HepG2 (cell line): ENCODE data around the gene IPO8. TPM values are rescaled to one million over a fixed set of nuclear protein-coding genes. Genes with fewer than 3 reads are reported as not detected.

Experiments used
- ATAC-seq: fragments of 200-7000 bp; cut with Tn5 transposase; 3 replicates; pipeline ENCODE4 v1.9.1; 2020; ENCODE audit warnings: mild to moderate bottlenecking, moderate library complexity
- BruUV-seq: library from RNA; stranded (reverse); fragments of 400-500 nt; replicated peaks from 2 replicates; lab custom pipeline; 2021; lab: Mats Ljungman, UMichigan
- CTCF ChIA-PET: fragments of 300-600 bp; formaldehyde crosslinking; extraction: SDS; loops from one replicate; lab custom pipeline; 2021; ENCODE audit warnings: low total read pairs, inconsistent platforms, low intra/inter-chr PET ratio; lab: Yijun Ruan, JAX
- POLR2A ChIA-PET: fragments of 350-600 bp; sonication (Branson Sonifier 250); formaldehyde crosslinking; loops from one replicate; lab custom pipeline; 2020; ENCODE audit warnings: antibody characterized with exemption, inconsistent platforms; lab: Yijun Ruan, JAX
- DNase-seq: peaks from one replicate; pipeline ENCODE4 v3.0.0-alpha.2; 2015; ENCODE audit warnings: low spot score
- FAIRE-seq: peaks from 3 replicates; lab custom pipeline; 2011; peaks lifted over from hg19 to GRCh38; lab: Jason Lieb, UNC
- H2AFZ ChIP-seq: one replicate; pipeline ENCODE4 v1.6.1; 2011; ENCODE audit warnings: low read length, inconsistent platforms
- H3K27ac ChIP-seq: fragments of 300-600 bp; 3 replicates; pipeline ENCODE4 v1.8.0; 2011; ENCODE audit warnings: mixed run types, mild to moderate bottlenecking, mixed read lengths, low read length, inconsistent platforms; ENCODE audit not compliant: insufficient read depth; ENCODE audit errors: extremely low read length
- H3K27me3 ChIP-seq, 2 experiments: fragments of 200-600 bp in 1 of 2; 2 replicates in 1 of 2; 3 replicates in 1 of 2; pipeline versions ENCODE4 v1.6.0 to v1.8.0; 2011; ENCODE audit warnings: low read length in 2 of 2, mild to moderate bottlenecking in 2 of 2, moderate library complexity in 2 of 2, inconsistent platforms in 1 of 2; ENCODE audit not compliant: insufficient read depth in 2 of 2, control insufficient read depth in 1 of 2
- H3K36me3 ChIP-seq, 2 experiments: fragments of 200-600 bp in 1 of 2; replicated peaks in 1 of 2; 2 replicates in 1 of 2; 3 replicates in 1 of 2; pipeline versions ENCODE4 v1.5.1 to v1.8.0; 2011; ENCODE audit warnings: low read length in 2 of 2, inconsistent platforms in 1 of 2; ENCODE audit not compliant: insufficient read depth in 2 of 2, control insufficient read depth in 1 of 2
- H3K4me1 ChIP-seq: 2 replicates; pipeline ENCODE4 v1.5.1; 2012; ENCODE audit warnings: low read length, inconsistent platforms; ENCODE audit not compliant: insufficient read depth
- H3K4me2 ChIP-seq: 2 replicates; pipeline ENCODE4 v1.6.0; 2011; ENCODE audit warnings: low read depth, low read length, inconsistent platforms
- H3K4me3 ChIP-seq, 3 experiments: fragments of 200-600 bp in 1 of 3; sonication (generic), shearing (Covaris generic) in 1 of 3; replicated peaks in 1 of 3; 2 replicates each; pipeline ENCODE4 v1.5.1; 2011 to 2016; ENCODE audit warnings: low read length in 3 of 3, inconsistent platforms in 2 of 3, low read depth in 2 of 3, mild to moderate bottlenecking in 2 of 3, control low read depth in 1 of 3, mixed read lengths in 1 of 3; ENCODE audit not compliant: insufficient read depth in 1 of 3
- H3K79me2 ChIP-seq: one replicate; pipeline ENCODE4 v1.6.1; 2011; ENCODE audit warnings: low read length, inconsistent platforms; ENCODE audit not compliant: insufficient read depth
- H3K9ac ChIP-seq: 2 replicates; pipeline ENCODE4 v1.6.0; 2011; ENCODE audit warnings: mild to moderate bottlenecking, low read depth, low read length, inconsistent platforms; ENCODE audit not compliant: insufficient read depth
- H3K9me3 ChIP-seq: 2 replicates; pipeline ENCODE4 v1.5.1; 2012; ENCODE audit warnings: mild to moderate bottlenecking, low read length
- H4K20me1 ChIP-seq: 2 replicates; pipeline ENCODE4 v1.6.0; 2011; ENCODE audit warnings: inconsistent platforms, mild to moderate bottlenecking, low read length, moderate library complexity; ENCODE audit not compliant: insufficient read depth
- ARNT2 ChIP-seq: sonication (generic); formaldehyde crosslinking; IDR thresholded peaks from 2 replicates; pipeline ENCODE4 v1.8.0; 2022; ENCODE audit warnings: mild to moderate bottlenecking, low read depth, missing genetic modification reagents, moderate library complexity
- FOXP1 ChIP-seq, 2 experiments: fragments of 450-650 bp in 1 of 2; IDR thresholded peaks; 2 replicates each; pipeline ENCODE4 v1.6.1; 2017 to 2018; ENCODE audit warnings: antibody characterized with exemption in 1 of 2
- HHEX ChIP-seq: IDR thresholded peaks from 2 replicates; pipeline ENCODE4 v1.6.1; 2016; ENCODE audit warnings: control low read depth
- HNF4A ChIP-seq: sonication (generic); formaldehyde crosslinking; IDR thresholded peaks from 2 replicates; pipeline ENCODE4 v1.4.0; 2020; ENCODE audit warnings: missing genetic modification reagents
- POGZ ChIP-seq: sonication (generic); formaldehyde crosslinking; IDR thresholded peaks from 2 replicates; pipeline ENCODE4 v1.4.0; 2020; ENCODE audit warnings: mild to moderate bottlenecking, missing genetic modification reagents
- REPIN1 ChIP-seq: sonication (generic); formaldehyde crosslinking; IDR thresholded peaks from 2 replicates; pipeline ENCODE4 v1.8.0; 2022; ENCODE audit warnings: missing genetic modification reagents, low read depth, mild to moderate bottlenecking, borderline replicate concordance
- SALL1 ChIP-seq: sonication (generic); formaldehyde crosslinking; IDR thresholded peaks from 2 replicates; pipeline ENCODE4 v1.8.0; 2022; ENCODE audit warnings: mild to moderate bottlenecking, missing genetic modification reagents
- SAP130 ChIP-seq: IDR thresholded peaks from 2 replicates; pipeline ENCODE4 v1.6.1; 2016; ENCODE audit warnings: low read depth
- SOX13 ChIP-seq, 3 experiments: fragments of 450-650 bp in 1 of 3; sonication (generic) in 1 of 3; formaldehyde crosslinking in 1 of 3; IDR thresholded peaks in 2 of 3; conservative IDR thresholded peaks in 1 of 3; 2 replicates each; pipeline versions ENCODE4 v1.5.0 to v1.6.1; 2016 to 2020; ENCODE audit warnings: antibody characterized with exemption in 1 of 3, mild to moderate bottlenecking in 1 of 3, missing compliant biosample characterization in 1 of 3, missing genetic modification reagents in 1 of 3, moderate library complexity in 1 of 3
- SOX5 ChIP-seq: IDR thresholded peaks from 2 replicates; pipeline ENCODE4 v1.6.1; 2016; ENCODE audit warnings: borderline replicate concordance
- SOX6 ChIP-seq, 2 experiments: fragments of 450-650 bp in 1 of 2; sonication (generic) in 1 of 2; formaldehyde crosslinking in 1 of 2; IDR thresholded peaks; 2 replicates each; pipeline versions ENCODE4 v1.4.0 to v1.6.1; 2017 to 2020; ENCODE audit warnings: antibody characterized with exemption in 1 of 2, mild to moderate bottlenecking in 1 of 2, missing genetic modification reagents in 1 of 2
- TBL1XR1 ChIP-seq: fragments of 150-350 bp; IDR thresholded peaks from 2 replicates; pipeline ENCODE4 v1.6.1; 2014; ENCODE audit warnings: borderline replicate concordance, low read length; ENCODE audit not compliant: partially characterized antibody
- ZBTB42 ChIP-seq: sonication (generic); formaldehyde crosslinking; IDR thresholded peaks from 2 replicates; pipeline ENCODE4 v1.5.0; 2020; ENCODE audit warnings: mild to moderate bottlenecking, missing genetic modification reagents
- ZFP36L2 ChIP-seq: sonication (generic); formaldehyde crosslinking; IDR thresholded peaks from 2 replicates; pipeline ENCODE4 v1.4.0; 2020; ENCODE audit warnings: missing genetic modification reagents
- ZNF34 ChIP-seq: sonication (generic); formaldehyde crosslinking; IDR thresholded peaks from 2 replicates; pipeline ENCODE4 v1.4.0; 2020; ENCODE audit warnings: mild to moderate bottlenecking, missing genetic modification reagents, borderline replicate concordance
- ZNF563 ChIP-seq: sonication (generic); formaldehyde crosslinking; IDR thresholded peaks from 2 replicates; pipeline ENCODE4 v1.8.0; 2022; ENCODE audit warnings: mild to moderate bottlenecking, moderate library complexity, missing genetic modification reagents
- ZNF605 ChIP-seq: sonication (generic); formaldehyde crosslinking; IDR thresholded peaks from 2 replicates; pipeline ENCODE4 v1.8.0; 2022; ENCODE audit warnings: mild to moderate bottlenecking, missing genetic modification reagents
- ZNF674 ChIP-seq: sonication (generic); formaldehyde crosslinking; IDR thresholded peaks from 2 replicates; pipeline ENCODE4 v1.5.0; 2020; ENCODE audit warnings: low read depth, mild to moderate bottlenecking, missing genetic modification reagents
- ZNF788 ChIP-seq: sonication (generic); formaldehyde crosslinking; IDR thresholded peaks from 2 replicates; pipeline ENCODE4 v1.5.0; 2020; ENCODE audit warnings: mild to moderate bottlenecking, missing genetic modification reagents, borderline replicate concordance
- ZNF891 ChIP-seq: sonication (generic); formaldehyde crosslinking; IDR thresholded peaks from 2 replicates; pipeline ENCODE4 v1.5.0; 2020; ENCODE audit warnings: mild to moderate bottlenecking, missing genetic modification reagents
- WGBS: methylation state at CpG from one replicate; pipeline ENCODE4 v1.1.6; 2017; ENCODE audit warnings: low lambda C conversion rate; 5-methylcytosine and 5-hydroxymethylcytosine counted together
- in situ Hi-C: cut with HindIII; loops from 2 replicates; pipeline ENCODE4 v1.10.0; 2017; ENCODE audit warnings: low pct_unique_long_range_greater_than_20kb; ENCODE audit not compliant: extremely low pct_ligation_motif_present
- intact Hi-C: fragments of 100-400 bp; cut with micrococcal nuclease; formaldehyde crosslinking; loops from one replicate; pipeline ENCODE4 v1.10.0; 2022; ENCODE audit not compliant: unreplicated experiment
- polyA plus RNA-seq, 8 experiments: library from polyadenylated mRNA; depleted of rRNA in 3 of 8; stranded (reverse) in 7 of 8; unstranded in 1 of 8; fragments of >200 nt; fragmentation: Illumina TruSeq in 4 of 8; extraction: Trizol in 4 of 8; gene quantifications; 2 replicates each; pipeline versions ENCODE4 v1.2.1 to v1.2.3, GENCODE V29; 2011 to 2016; ENCODE audit warnings: low read depth in 4 of 8, missing spikeins in 1 of 8, mixed read lengths in 1 of 8; ENCODE audit not compliant: insufficient read depth in 1 of 8
- total RNA-seq, 5 experiments: library from RNA; depleted of rRNA; stranded (reverse); fragments of >200 nt; fragmentation: Illumina TruSeq; extraction: Trizol; gene quantifications; 2 replicates each; pipeline ENCODE4 v1.2.3, GENCODE V29; 2016; ENCODE audit warnings: low read depth in 1 of 5
- TF ChIP-seq, protein P1 (sequence below): IDR thresholded peaks from 2 replicates; pipeline ENCODE4 v1.6.1; 2012; ENCODE audit warnings: low read depth, low read length, improper control_type of control experiment

IPO8 gene
- total and polyA plus RNA-seq, 2 of the 13 experiments (the other 11 are each of a cell fraction or from before 2014, with no cell fraction given) = 6.3 to 21.8 TPM

DNA sequence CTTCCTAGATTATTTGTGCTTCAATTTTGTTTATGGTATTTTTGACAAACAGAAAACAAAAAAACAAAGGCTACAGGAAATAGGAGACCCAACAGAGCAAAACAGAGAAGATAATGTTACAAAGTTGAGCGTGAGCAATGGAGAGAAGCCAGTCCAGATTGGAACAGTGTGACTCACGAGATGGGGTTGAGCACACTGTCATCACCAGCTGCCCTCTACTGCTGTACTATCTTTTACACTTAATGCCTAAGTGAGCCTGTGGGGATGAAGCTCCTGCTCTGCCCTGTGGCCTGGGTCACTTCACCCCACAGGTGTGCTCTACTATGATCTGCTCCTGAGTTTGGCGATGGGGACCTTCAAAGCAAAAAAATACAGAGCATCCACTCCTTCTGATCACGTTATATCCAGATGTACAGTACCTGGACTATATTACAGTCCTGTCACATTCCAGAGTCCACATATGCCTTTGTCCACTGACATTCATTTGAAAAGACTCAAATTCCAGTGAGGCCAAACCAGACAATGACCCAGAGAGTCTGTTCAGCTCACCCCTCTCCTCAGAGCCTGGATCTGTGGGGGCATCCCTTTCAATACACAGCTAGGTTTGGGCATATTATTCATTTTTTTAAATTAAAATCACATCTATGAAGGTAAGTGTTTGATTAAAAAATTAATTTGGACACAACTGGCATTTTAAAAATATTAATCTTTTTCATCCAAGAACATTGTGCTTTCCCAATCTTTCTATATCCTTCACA is 4.4 kb downstream of the IPO8 start:
- Histone ChIP-seq H2AFZ (no peak overlapping the region), H3K4me2 (peak overlapping the region; percentile 54), H3K9ac (no peak overlapping the region), H3K27ac (peak overlapping the region; percentile 7), H3K4me3 (no peak overlapping the region), H3K36me3 (peaks cover under 1 to 2% of the 10 kb centered on the region in 2 experiments; a peak in 1 of 5 replicates), H3K27me3 (no peaks in the 10 kb centered on the region; a peak in 1 of 5 replicates), H3K9me3 (no peaks in the 10 kb centered on the region), H3K79me2 (peaks cover 52% of the 10 kb centered on the region), H3K4me1 (peaks cover 53% of the 10 kb centered on the region), H4K20me1 (no peaks in the 10 kb centered on the region; the same call in 1 of the 2 replicates)
- ChIA-PET POLR2A (no interaction called here), CTCF (no interaction called here)
- FAIRE-seq = peak; percentile 53
- BruUV-seq = no TSS peak
- peak; percentile 58 for ATAC-seq
- in situ Hi-C loops = no loop called here
- intact Hi-C loops = loop anchor here (10.0 kb wide), 2 partner anchors 104 to 176 kb away; no protein-coding TSS in a partner anchor
- DNase-seq = peak; percentile 41
- WGBS = 52% methylated on average over 4 of the region's 4 CpGs
- TF ChIP-seq REPIN1 (CRISPR knock-in tag) (no peak), ZNF34 (CRISPR knock-in tag) (no peak), ZFP36L2 (CRISPR knock-in tag) (no peak), SOX5 (CRISPR knock-in tag) (peak; percentile 51; the same call in 1 of the 2 replicates), ZBTB42 (CRISPR knock-in tag) (no peak), ZNF891 (no peak), HNF4A (CRISPR knock-in tag) (0 out of 2 replicates have a peak, but pooled peaks have one; percentile 15), ARNT2 (CRISPR knock-in tag) (no peak), SOX13 (IDR thresholded peaks at IDR 0.05) (no peak), SOX13 (CRISPR knock-in tag; conservative IDR thresholded peaks at IDR 0.05 in 1 of 2, IDR thresholded peaks at IDR 0.05 in 1 of 2) (peak in 1 of 2 experiments; percentile 67; a peak in 2 of 4 replicates), ZNF788 (CRISPR knock-in tag) (0 out of 2 replicates have a peak, but pooled peaks have one; percentile 28), ZNF563 (CRISPR knock-in tag) (no peak), ZNF605 (CRISPR knock-in tag) (no peak), POGZ (CRISPR knock-in tag) (0 out of 2 replicates have a peak, but pooled peaks have one; percentile 21), HHEX (CRISPR knock-in tag) (no peak), SAP130 (CRISPR knock-in tag) (peak; percentile 47), SALL1 (peak; percentile 44), ZNF674 (CRISPR knock-in tag) (no peak), TBL1XR1 (no peak), FOXP1 (IDR thresholded peaks at IDR 0.05) (no peak), FOXP1 (CRISPR knock-in tag; IDR thresholded peaks at IDR 0.05) (no peak), SOX6 (IDR thresholded peaks at IDR 0.05) (no peak), SOX6 (CRISPR knock-in tag; IDR thresholded peaks at IDR 0.05) (peak; percentile 48)
- TF ChIP-seq, protein P1, sequence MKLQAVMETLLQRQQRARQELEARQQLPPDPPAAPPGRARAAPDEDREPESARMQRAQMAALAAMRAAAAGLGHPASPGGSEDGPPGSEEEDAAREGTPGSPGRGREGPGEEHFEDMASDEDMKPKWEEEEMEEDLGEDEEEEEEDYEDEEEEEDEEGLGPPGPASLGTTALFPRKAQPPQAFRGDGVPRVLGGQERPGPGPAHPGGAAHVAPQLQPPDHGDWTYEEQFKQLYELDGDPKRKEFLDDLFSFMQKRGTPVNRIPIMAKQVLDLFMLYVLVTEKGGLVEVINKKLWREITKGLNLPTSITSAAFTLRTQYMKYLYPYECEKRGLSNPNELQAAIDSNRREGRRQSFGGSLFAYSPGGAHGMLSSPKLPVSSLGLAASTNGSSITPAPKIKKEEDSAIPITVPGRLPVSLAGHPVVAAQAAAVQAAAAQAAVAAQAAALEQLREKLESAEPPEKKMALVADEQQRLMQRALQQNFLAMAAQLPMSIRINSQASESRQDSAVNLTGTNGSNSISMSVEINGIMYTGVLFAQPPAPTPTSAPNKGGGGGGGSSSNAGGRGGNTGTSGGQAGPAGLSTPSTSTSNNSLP = 0 out of 2 replicates have a peak, but pooled peaks have one; percentile 14
